ENCODE measurements around the gene ADGRL1. TPM values are rescaled to one million over a fixed set of nuclear protein-coding genes. Genes with fewer than 3 reads are reported as not detected.

The ADGRL1 gene
- total RNA-seq, 2 experiments from 2014 or later = 2.6 to 8.2 TPM

DNA sequence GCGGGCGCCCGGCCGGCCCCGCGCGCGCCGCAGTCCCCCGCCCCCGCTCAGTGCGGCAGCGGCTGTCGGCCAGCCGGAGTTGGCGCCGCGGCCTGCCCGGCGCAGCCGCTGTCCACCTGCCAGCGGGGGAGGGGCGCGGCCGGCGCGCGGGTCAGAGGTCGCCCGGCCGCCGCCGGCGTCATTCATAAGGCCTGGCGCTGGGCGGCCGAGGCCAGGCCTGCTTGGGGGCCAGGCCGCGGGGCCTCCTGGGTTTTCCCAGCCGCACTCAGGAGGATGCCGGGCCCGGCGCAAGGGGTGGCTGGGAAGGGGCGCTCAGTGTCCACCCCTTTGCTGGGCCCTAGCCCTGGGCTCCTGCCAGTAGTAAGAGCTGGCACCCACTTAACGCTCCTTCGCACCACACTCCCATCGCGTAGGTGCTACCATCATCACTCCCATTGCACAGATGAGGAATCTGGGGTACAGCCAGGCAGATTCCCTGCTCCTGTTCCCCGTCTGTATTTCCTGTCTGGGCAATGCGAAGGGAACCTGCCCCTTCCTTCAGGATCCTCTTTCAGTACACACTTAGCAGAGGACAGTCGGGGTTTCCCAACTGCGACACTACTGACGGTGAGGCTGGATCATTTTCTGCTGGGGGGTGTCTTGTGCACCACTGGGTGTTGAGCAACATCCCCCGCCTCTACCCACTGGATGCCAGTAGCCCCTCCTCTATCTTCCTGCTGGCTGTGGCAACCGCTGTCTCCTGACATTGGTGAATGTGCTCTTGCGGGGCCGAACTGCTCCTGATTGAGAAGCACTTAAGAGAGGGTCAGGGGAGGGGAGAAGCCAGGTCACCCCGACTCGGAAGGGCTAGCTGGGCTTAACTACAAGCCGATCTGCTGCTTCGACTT, 87.6 kb downstream of the ADGRL1 start:
- Histone ChIP-seq H2AFZ (ENCODE audit: low read length) (no peak overlapping the region), H3K27ac (ENCODE audit: low read depth, low read length, poor library complexity, severe bottlenecking) (no peak overlapping the region), H3K9me2 (ENCODE audit: insufficient read depth, low read length) (no peaks in the 10 kb centered on the region), H4K20me1 (ENCODE audit: insufficient read depth, low read length) (no peaks in the 10 kb centered on the region), H3K79me2 (ENCODE audit: insufficient read depth, low read depth, low read length) (no peaks in the 10 kb centered on the region; the same call in 1 of the 2 replicates), H3K4me2 (ENCODE audit: low read length) (peak overlapping the region; percentile 83), H3K4me1 (ENCODE audit: insufficient read depth, low read length, poor library complexity, severe bottlenecking) (peaks cover 31% of the 10 kb centered on the region), H3K4me3 (ENCODE audit: low read depth, low read length, poor library complexity, severe bottlenecking) (peak overlapping the region; percentile 67), H3K36me3 (ENCODE audit: insufficient read depth, low read length) (peaks cover 23% of the 10 kb centered on the region), H3K9me3 (ENCODE audit: low read length) (no peaks in the 10 kb centered on the region)
- DNase-seq (ENCODE audit: low spot score) = no peak
- intact Hi-C loops (cut with micrococcal nuclease; ENCODE audit: unreplicated experiment) = no loop called here
- BruUV-seq (replicated peaks) = no TSS peak
- TF ChIP-seq EZH2phosphoT487 (IDR thresholded peaks at IDR 0.05; ENCODE audit: borderline replicate concordance, low read depth, low read length) = no peak
- TF ChIP-seq, protein P1, sequence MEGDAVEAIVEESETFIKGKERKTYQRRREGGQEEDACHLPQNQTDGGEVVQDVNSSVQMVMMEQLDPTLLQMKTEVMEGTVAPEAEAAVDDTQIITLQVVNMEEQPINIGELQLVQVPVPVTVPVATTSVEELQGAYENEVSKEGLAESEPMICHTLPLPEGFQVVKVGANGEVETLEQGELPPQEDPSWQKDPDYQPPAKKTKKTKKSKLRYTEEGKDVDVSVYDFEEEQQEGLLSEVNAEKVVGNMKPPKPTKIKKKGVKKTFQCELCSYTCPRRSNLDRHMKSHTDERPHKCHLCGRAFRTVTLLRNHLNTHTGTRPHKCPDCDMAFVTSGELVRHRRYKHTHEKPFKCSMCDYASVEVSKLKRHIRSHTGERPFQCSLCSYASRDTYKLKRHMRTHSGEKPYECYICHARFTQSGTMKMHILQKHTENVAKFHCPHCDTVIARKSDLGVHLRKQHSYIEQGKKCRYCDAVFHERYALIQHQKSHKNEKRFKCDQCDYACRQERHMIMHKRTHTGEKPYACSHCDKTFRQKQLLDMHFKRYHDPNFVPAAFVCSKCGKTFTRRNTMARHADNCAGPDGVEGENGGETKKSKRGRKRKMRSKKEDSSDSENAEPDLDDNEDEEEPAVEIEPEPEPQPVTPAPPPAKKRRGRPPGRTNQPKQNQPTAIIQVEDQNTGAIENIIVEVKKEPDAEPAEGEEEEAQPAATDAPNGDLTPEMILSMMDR (conservative IDR thresholded peaks at IDR 0.05; ENCODE audit: low read length) = no peak
- POLR2A ChIA-PET = interaction anchor here (0.7 kb wide), 1 partner anchor 11 kb away, joined by 4 read pairs; no protein-coding TSS in a partner anchor
- CTCF ChIA-PET (ENCODE audit: unreplicated experiment) = no interaction called here

DNA sequence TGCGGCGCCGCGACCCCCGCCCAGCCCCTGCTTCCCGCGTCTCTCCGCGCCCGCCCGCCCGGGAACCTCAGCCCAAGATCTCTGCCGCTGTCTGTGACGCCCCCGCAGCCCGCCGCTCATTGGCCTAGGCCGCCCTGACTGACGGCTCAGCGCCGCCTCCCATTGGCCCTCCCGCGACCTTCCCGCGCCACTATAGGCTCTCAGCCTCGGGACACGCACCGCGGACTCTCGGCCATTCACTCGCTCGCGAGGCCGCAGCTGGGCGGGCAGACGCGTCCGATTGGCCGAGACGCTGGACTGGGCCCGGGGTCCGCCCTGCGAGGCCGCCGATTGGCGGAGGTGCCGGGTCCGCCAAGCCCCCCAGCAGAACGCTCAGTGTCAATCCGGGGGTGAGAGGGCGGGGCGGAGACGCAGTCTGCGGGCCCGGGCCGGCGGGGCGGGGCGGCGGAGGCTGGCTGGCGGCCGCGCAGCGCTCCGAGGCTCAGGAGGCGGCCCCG, 88.3 kb downstream of the ADGRL1 start, which contains the start of gene PRKACA:
TSS of gene PRKACA (minus strand) at position 95 of the 497 bp plus-strand sequence. CDS start 215 bp downstream, outside the sequence.
- Histone ChIP-seq H3K4me2 (ENCODE audit: low read length) (peak within 1 kb of the TSS; percentile 84), H3K36me3 (ENCODE audit: insufficient read depth, low read length) (peaks cover 18% of the 10 kb centered on the region), H3K79me2 (ENCODE audit: insufficient read depth, low read depth, low read length) (no peaks in the 10 kb centered on the region; the same call in 1 of the 2 replicates), H3K9me2 (ENCODE audit: insufficient read depth, low read length) (no peaks in the 10 kb centered on the region), H2AFZ (ENCODE audit: low read length) (no peak within 1 kb of the TSS), H3K9me3 (ENCODE audit: low read length) (no peaks in the 10 kb centered on the region), H3K4me3 (ENCODE audit: low read depth, low read length, poor library complexity, severe bottlenecking) (peak within 1 kb of the TSS; percentile 94), H4K20me1 (ENCODE audit: insufficient read depth, low read length) (no peaks in the 10 kb centered on the region), H3K27ac (ENCODE audit: low read depth, low read length, poor library complexity, severe bottlenecking) (no peak within 1 kb of the TSS), H3K4me1 (ENCODE audit: insufficient read depth, low read length, poor library complexity, severe bottlenecking) (peaks cover 31% of the 10 kb centered on the region)
- peak; percentile 99 for DNase-seq (ENCODE audit: low spot score)
- ChIA-PET POLR2A (no interaction called here), CTCF (ENCODE audit: unreplicated experiment) (no interaction called here)
- no TSS peak for BruUV-seq (replicated peaks)
- TF ChIP-seq, protein P1 (conservative IDR thresholded peaks at IDR 0.05; ENCODE audit: low read length) = no peak
- TF ChIP-seq EZH2phosphoT487 (IDR thresholded peaks at IDR 0.05; ENCODE audit: borderline replicate concordance, low read depth, low read length) = no peak
- intact Hi-C loops (cut with micrococcal nuclease; ENCODE audit: unreplicated experiment) = loop anchor here (1.0 kb wide), 1 partner anchor 19 kb away; the partner anchor contains the start of gene ASF1B

Measured in OCI-LY7 (cell line).